SK-MEL-5 (cell line): Measurements from ENCODE around the gene CDC73. TPM values are rescaled to one million over a fixed set of nuclear protein-coding genes. Genes with fewer than 3 reads are reported as not detected.
"Not testable (repeated sequence)": the region's sequence is repeated elsewhere in the genome, so short reads cannot be mapped to it uniquely, and the experiment has no call there.

ENCODE experiments used
- DNase-seq: peaks from one replicate; pipeline ENCODE4 v3.0.0-alpha.2; 2016; ENCODE audit warnings: low read depth, low spot score
- in situ Hi-C: cut with HindIII; loops from 2 replicates; pipeline ENCODE4 v1.10.0; 2016; ENCODE audit warnings: low sequenced_read_pairs, high pct_unique_total_duplicates, low pct_unique_long_range_greater_than_20kb
- total RNA-seq: library from RNA; depleted of rRNA; stranded (reverse); fragments of >200 nt; shearing (Covaris generic); gene quantifications from 2 replicates; pipeline ENCODE4 v1.2.3, GENCODE V29; 2014

The CDC73 gene
- total RNA-seq, 1 experiment from 2014 or later: 11.3 TPM

- in situ Hi-C loops: no loop called here
- no peak for DNase-seq
These were observed 120.2 kb downstream of the CDC73 start for GRCh38 chr1:193242000-193242399.

GRCh38 chr1:193249187-193249586 lies 127.4 kb downstream of the CDC73 start:
- no peak for DNase-seq
- in situ Hi-C loops: no loop called here

GRCh38 chr1:193251950-193252349 lies 130.1 kb downstream of the CDC73 start:
- in situ Hi-C loops: no loop called here
- no peak for DNase-seq

GRCh38 chr1:193256019-193256418 lies 134.2 kb downstream of the CDC73 start:
- in situ Hi-C loops: no loop called here
- no peak for DNase-seq

GRCh38 chr1:193259636-193260035 lies 137.8 kb downstream of the CDC73 start:
- in situ Hi-C loops: no loop called here
- DNase-seq: no peak

- in situ Hi-C loops: no loop called here
- no peak for DNase-seq
These were observed 138.4 kb downstream of the CDC73 start for GRCh38 chr1:193260056-193260745.

- DNase-seq: no peak
- in situ Hi-C loops: no loop called here
These were observed 139.1 kb downstream of the CDC73 start for GRCh38 chr1:193260896-193261295.

GRCh38 chr1:193262661-193263060 lies 140.8 kb downstream of the CDC73 start:
- in situ Hi-C loops: no loop called here

GRCh38 chr1:193264313-193265065 lies 142.7 kb downstream of the CDC73 start:
- in situ Hi-C loops: no loop called here
- peak; percentile 14 for DNase-seq

More at GRCh38 chr1:193262661-193263060, 140.8 kb downstream of the CDC73 start:
- DNase-seq: no peak

GRCh38 chr1:193265716-193266115 lies 143.9 kb downstream of the CDC73 start:
- no peak for DNase-seq
- in situ Hi-C loops: no loop called here

GRCh38 chr1:193266794-193267193 lies 145.0 kb downstream of the CDC73 start:
- DNase-seq, in situ Hi-C loops: not testable (repeated sequence)

- DNase-seq: no peak
- in situ Hi-C loops: no loop called here
These were observed 149.2 kb downstream of the CDC73 start for GRCh38 chr1:193270996-193271395.

GRCh38 chr1:193275773-193276172 lies 153.9 kb downstream of the CDC73 start:
- peak; percentile 19 for DNase-seq
- in situ Hi-C loops: no loop called here

GRCh38 chr1:193278968-193279367 lies 157.1 kb downstream of the CDC73 start:
- DNase-seq: no peak
- in situ Hi-C loops: no loop called here

GRCh38 chr1:193281894-193282293 lies 160.1 kb downstream of the CDC73 start:
- no peak for DNase-seq
- in situ Hi-C loops: no loop called here

- no peak for DNase-seq
These were observed 161.2 kb downstream of the CDC73 start for GRCh38 chr1:193283016-193283415.

GRCh38 chr1:193284219-193284618 lies 162.4 kb downstream of the CDC73 start:
- no peak for DNase-seq
- in situ Hi-C loops: no loop called here

More at GRCh38 chr1:193283016-193283415, 161.2 kb downstream of the CDC73 start:
- in situ Hi-C loops: no loop called here

GRCh38 chr1:193285641-193286040 lies 163.8 kb downstream of the CDC73 start:
- in situ Hi-C loops: no loop called here
- no peak for DNase-seq

GRCh38 chr1:193288548-193289080 lies 166.8 kb downstream of the CDC73 start:
- DNase-seq, in situ Hi-C loops: not testable (repeated sequence)
